HS-27A (cell line): ENCODE results near the gene SLC51A.
"Not testable (repeated sequence)": the region's sequence is repeated elsewhere in the genome, so short reads cannot be mapped to it uniquely, and the experiment has no call there.

Source experiments
- DNase-seq: peaks from one replicate; pipeline ENCODE4 v3.0.0-alpha.2; 2012; ENCODE audit warnings: low read depth, missing footprints

The SLC51A gene

DNA sequence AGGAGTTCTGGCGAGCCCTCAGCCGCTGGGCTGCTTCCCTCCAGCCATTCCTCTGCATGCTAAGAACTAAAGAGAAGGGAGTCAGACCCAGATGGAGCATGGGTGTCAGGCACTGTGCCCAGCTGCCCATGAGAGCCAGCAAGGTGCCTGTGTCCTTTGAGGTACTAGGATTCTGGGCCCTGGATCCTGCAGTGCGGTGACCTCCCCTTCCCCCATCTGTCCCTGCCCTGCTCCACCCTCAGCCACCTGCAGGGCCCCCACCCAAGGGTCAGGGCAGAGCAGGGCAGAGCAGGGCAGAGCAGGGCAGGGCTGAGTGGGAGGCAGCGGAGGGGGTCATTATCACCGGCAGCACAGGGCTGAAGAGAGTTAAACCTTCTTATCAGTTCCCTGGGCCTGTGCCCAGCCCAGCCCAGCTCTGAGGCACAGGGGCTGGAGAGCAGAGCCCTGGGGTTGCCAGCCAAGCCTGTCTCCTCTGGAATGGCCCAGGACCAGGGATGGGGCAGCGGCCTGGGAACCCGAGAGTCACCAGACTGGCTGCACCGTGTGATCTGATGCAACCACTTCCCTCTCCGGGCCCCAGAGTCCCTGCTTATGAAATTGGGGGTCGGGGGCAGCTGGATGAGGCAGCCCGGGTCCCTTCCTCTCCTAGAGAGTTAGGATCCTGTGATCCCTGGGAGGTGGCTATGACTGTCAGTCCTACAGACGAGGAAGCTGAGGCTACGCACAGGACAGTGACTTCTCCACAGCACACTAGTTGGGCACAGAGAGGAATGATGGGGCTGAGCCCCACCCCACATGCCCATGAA is 22.4 kb upstream of the SLC51A start:
- DNase-seq = no peak

DNA sequence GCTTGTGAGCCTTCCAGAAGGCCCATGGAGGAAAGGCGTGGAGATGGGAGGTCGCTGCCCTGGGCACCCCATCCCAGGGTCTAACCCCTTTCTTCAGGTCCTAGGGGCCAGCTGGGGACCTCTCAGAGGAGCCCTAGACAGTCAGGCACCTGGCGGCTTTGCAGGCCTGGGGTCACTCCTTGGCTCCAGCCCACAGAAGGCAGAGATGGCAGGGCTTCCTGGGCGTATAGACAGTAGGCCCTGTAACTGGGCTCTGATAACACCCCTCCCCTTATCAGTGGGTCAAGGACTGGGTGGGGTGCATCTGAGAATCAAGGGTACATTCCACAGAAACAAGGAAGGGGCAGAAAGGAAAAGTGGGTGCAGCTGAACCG is 21.8 kb upstream of the SLC51A start:
- DNase-seq = no peak

DNA sequence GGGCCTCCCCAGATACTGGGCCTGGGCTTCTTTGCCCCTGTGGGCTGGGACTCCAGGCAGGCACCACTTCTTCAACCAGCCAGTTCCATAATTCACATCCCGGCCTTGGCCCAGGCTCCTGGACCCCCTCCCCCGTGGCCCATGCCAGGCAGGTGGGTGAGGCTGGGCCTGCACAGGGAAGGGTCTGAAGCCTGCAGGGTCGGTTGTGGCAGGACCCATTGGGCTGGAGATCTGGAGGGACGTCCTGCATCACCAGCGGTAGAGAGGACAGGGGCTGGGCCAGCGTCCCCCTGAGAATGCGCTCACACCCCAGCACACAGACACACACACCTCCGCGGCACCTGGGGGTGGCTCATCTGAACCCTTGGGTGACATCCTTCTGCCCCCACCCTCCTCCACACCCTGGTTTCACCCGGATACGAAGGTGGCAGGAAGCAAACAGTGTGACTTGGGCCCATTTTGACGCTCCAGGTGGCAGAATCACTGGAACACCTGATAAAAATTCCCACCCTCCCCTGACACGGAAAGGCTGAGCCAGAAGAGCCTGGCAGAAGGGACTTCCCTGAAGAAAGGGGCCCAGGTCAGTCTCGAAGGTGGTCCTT is 20.6 kb upstream of the SLC51A start:
- DNase-seq = no peak

DNA sequence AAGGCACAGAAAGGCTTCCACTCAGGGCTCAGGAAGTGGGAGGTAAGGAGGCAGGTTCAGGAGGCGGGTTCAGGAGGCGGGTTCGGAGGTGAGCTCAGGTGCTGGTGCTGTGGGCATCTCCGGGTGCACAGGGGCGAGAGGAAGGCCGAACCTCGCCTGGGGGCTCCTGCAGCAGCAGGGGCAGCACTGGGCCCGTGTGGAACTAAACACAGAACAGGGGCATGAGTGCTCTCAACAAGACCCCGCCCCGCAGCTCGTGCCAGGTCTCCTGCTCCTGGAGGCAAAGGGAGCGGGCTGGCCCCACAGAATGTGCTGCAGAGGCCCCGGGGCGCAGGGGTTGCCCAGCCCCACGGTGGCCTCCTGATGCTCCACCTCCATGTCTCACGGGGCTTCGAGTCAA is 18.8 kb upstream of the SLC51A start:
- no peak for DNase-seq

DNA sequence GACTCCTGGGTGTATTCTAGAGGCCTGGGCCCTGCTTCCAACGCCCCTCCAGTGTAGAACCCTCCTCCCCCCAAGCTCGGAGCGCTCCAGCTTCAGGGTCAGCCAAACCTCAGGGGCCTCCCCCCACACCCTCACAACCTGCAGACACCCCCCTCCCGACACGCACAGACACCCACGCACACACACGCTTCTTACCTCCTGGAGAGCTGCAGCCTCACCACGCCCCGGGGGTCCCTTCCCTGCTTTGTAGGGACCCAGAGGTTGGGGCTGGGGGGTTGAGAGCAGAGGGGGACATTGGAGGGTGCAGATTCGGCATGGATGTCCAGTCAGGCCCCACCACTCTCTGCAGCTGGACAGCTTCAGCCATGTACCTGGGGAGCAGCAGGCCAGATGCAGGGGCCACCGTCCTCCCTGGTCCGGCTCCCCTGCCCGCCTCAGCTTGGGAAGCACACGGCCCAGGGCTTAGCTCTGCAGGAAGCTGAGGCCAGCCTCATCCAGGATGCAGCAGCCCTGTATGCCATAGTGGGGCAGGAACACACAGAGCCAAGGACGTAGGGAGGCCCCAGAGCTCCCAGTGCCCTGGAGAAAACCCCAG is 18.2 kb upstream of the SLC51A start:
- DNase-seq = no peak

DNA sequence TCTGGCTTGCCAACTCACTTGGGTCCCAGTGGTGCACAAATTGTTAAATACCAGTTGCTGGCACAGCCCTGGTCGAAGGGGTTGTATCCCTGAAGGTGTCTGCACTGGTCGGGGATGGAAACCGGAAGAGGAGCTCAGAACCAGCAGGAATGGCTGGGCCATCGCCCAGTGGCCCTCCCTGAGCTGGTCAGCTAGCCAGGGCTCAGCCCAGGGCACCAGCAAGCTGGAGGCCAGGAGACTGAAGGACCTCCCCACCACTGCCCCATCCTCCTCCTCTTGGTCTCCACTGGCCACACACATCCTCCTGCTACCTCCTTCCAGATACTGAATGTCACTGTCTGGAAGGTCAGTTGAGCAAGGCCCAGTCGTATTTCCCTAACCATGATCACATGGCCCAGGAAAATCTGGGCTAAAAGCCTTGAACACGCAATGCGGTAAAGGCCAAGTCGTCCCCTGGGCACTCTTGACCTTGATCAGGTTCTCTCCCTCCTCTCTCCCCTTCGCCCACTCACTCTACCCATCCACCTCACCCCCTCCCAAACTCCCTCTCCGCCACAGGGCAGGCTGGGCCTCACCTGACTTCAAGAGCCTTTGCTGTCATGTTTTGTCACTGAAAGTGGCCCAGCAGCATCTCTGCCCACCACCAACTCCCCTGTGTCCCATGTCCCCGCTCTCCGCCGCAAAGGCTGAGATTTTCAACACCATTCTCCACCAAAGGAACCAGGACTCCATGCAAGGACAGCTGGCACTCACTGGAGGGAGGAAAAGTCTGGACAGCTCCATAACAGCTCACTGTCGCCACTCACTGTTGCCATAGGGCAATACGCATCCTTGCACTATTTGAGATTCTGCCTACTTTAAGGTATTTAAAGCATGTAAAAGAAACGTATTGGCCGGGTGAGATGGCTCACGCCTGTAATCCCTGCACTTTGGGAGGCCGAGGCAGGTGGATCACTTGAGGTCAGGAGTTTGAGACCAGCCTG is 17.3 kb upstream of the SLC51A start:
- DNase-seq = no peak

DNA sequence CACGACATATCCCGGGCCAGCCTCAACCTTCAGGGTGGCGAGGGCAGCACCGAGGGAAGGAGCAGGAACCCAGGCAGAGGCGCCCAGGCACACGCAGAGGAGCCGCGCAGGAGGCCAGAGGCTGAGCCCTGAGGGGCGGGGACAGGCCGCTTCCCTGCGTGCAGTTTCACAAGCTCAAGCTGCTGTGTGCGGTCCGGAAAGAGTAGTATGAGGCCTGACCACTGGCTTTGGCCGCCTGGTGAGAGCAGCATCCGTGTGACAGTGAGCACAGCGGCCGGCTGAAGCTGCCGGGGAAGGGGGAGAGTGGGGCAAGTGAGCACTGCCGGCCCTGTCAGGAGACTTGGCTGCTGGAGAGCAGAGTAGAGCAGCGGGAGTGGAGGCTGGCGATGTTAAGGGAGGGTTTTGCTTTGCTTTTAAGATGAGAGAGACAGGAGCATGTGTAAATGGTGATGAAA is 13.8 kb upstream of the SLC51A start:
- DNase-seq = no peak

DNA sequence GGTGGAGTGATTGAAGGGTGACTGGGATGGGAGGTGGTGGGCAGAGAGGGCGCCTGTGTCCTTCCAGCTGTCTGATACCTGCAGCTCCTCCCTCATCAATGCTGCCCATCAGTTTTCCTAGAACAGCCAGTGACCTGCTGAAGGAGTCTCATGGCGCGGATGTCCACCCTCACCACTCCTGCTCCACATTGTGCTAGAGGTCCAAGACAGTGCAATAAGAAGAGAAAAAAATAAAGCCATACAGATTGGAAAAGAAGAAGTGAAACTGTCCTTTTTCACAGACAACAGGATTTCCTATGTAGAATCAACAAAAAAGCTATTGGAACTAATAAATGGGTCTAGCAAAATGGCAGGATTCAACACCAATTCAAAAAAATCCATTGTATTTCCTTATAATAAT is 12.5 kb upstream of the SLC51A start:
- DNase-seq = no peak

DNA sequence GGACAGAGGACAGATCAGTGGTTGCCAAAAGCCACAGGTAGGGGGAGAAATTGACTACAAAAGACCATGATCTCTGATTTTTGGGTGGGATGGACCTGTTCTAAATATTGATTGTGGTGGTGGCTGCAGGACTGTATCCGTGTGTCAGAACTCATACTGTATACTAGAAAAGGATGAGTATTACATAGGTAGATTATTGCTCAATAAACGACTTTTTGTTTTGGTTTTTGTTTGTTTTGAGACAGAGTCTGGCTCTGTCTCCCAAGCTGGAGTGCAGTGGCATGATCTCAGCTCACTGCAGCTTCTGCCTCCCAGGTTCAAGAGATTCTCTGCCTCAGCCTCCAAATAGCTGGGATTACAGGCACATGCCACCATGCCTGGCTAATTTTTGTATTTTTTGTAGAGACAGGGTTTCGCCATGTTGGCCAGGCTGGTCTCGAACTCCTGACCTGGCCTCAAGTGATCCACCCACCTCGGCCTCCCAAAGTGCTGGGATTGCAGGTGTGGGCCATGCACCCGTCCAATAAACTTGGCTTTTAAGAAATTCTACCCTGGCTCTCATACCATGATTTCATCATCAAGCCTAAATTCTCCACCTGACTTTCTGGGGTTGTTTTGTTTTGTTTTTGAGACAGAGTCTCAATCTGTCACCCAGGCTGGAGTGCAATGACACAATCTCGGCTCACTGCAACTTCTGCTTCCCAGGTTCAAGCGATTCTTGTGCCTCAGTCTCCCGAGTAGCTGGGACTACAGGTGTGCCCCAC is 10.7 kb upstream of the SLC51A start:
- not testable (repeated sequence) for DNase-seq

DNA sequence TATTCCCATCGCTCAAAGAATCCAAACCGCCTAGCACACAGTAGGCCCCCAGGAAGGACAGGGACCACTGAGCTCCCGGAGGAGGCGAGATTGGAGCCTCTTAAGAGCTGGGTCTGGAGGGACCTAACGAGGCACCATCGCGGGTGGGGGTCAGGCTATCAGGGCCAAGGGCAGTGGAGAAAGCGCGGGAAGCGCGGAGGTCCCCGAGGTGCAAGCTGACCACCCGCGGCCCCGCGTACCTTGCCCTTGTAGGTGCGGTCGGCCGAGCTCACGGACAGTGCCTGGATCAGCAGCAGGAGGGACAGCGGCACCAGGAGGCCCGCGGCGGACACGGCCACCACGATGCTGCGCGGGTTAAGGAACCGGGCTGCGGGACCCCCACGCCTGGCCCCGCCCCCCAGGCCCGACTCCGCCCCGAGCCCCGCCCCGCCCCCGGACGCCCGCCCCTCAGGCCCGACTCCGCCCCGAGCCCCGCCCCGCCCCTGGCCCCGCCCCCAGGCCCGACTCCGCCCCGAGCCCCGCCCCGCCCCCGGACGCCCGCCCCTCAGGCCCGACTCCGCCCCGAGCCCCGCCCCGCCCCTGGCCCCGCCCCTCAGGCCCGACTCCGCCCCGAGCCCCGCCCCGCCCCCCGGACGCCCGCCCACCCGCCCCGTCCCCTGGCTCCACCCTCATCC is 9.0 kb upstream of the SLC51A start:
- no peak for DNase-seq

DNA sequence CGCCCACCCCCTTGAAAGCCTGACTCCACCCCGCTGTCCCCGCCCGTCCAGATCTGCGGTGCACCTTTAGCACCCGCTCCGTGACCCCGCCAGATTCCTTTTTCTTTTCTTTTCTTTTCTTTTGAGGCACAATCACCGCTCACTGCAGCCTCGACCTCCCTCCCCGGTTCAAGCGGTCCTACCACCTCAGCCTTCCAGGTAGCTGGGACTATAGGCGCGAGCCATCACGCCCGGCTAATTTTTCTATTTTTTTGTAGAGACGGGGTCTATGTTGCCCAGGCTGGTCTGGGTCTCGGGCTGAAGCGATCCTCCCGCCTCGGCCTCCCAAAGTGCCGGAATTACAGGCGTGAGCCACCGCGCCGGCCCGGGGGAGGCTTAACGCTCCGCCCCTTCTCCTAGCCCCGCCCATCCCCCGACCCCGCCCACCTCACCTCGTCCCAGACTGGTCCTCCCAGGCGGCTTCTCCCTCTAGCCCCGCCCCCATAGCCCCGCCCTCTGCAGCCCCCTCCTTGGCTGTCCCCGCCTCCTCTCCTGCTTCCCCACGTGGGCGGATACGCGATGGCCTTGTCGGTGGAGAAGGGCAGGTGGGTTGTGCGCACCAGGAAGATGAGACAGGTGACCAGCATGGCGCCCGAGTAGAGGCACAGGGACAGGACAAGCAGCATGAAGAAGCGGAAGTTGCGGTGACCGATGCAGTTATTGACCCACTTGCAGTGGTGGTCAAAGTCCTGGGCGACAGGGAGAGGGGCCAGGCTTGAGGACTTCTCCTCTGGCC is 8.3 kb upstream of the SLC51A start:
- no peak for DNase-seq

DNA sequence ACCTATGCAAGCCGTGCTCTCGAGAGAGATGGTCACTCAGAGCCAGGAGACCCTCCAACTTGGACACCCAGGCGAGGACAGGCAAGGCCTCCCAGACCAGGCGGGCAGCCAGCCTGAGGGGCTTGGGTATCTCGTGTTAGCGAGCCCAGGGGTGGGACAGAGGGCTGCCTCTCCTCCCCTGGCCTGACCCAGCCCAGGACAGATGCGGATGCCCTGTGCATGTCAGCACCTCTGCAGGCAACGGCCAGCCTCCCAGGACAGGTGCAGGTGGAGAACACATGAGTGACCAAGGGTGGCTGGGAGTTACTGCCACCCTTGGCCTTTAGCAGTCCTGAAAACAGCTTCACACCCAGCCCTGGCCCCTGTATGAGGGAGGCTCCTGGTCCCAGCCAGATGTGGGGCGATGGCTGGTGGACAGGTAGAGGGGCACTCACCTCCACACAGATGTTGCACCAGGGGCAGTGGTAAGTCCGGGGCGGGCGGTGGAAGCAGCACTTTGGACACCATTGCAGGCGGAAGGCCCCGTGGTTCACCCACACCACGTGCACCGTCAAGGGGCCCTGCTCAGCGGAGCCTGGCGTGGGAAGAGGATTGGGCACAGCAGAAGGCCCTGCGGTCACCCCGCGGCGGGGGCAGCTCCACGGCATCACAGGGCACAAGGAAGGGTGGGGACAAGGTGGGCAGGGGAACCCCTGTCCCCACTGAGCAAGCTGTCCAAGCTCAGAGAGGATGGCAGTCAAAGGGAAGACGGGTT is 7.2 kb upstream of the SLC51A start:
- no peak for DNase-seq

DNA sequence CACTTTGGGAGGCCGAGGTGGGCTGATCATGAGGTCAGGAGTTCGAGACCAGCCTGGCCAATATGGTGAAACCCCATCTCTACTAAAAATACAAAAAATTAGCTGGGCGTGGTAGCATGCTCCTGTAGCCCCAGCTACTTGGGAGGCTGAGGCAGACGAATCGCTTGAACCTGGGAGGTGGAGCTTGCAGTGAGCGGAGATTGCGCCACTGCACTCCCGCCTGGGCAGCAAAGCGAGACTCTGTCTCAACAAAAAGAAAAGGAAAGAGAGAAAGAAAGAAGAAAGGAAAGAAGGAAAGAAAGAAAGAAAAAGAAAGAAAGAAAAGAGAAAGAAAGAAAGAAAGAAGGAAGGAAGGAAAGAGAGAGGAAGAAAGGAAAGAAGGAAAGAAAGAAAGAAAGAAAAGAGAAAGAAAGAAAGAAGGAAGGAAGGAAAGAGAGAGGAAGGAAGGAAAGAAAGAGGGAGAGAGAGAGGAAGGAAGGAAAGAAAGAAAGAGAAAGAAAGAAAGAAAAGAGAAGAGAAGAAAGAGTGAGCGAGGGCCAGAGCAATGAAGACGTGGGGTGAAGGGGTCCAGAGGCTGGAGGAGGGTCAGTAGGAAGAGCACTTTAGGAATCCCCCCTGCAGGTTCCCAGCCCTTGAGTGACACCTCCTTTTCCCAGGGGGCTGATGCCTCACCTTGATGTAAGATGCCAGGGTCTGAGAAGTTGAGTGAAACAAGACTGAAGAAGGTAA is 6.2 kb upstream of the SLC51A start:
- not testable (repeated sequence) for DNase-seq

DNA sequence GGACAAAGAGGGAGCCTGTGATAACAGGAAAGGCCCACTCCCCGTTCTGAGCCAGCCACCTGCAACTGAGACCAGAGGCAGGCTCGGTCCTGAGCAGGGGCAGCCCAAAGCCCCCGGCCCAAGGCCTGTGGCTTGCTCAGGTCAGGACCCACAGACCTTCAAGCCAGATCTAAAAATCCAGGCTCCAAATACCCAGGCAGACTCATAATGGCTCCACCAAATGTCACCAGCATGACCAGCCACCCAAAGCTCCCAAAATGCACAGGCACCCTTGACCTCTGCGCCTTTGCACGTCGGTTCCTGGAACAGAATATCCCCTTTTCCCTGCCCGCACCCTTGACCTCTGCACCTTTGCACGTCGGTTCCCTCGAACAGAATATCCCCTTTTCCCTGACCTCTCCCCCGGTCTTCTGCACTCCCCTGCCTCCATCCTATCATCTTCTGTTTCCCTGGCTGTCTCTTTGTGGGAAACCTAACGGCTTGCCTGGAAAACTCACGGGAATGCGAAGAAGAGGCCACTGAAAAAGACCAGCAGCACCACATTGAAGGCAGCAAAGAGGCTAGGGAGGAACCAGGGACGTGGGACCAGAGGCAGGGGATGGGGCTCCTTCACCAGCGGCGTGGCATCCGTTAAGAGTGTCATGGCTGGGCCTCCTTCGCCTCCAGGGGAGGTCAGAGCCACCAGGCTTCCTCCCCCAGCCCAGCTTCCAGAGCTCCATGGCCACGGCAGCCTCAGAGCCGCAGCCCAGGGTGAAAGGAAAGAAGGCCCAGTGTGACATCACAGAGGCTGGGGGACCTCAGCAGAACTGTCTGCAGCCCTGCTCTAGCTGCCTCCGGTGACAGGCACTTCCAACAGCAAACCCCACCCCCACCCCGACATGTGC is 5.4 kb upstream of the SLC51A start, which contains the start of gene ZDHHC19:
ZDHHC19 (minus strand) TSS at position 728 of the 884 bp plus-strand sequence; CDS start at position 643, 85 bp downstream.
- DNase-seq = no peak

DNA sequence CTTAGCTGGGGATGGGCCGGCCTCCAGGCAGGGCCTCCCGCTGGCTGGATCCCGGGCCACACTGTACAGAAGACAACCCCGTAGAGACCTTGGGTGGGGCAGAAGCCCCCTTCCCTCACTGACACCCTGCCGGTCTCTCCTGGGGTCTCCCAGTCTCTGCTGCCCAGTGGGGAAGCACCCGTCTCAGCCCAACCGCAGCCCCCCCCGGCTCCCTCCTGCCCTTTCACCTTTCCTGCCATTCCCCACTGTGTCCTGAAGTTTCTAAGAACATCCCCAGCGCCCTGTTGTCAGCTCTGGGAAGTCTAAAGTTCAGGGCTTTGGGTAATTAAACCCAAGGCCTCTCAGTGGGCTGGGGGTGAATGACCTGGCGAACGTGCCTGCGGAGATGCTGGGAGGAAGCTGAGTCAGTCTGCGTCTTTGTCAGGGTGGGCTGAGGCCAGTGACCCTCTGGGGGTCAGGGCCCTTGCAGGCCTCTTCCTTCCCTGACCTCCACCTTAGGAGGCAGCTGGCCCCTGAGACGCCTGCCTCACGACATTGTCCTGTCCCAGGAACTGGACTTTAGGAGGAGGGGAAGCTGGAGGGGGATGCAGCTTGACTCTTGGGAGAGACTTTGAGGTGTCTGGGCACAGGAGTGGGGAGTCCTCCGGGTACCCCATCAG is 1.4 kb upstream of the SLC51A start:
- DNase-seq = no peak

DNA sequence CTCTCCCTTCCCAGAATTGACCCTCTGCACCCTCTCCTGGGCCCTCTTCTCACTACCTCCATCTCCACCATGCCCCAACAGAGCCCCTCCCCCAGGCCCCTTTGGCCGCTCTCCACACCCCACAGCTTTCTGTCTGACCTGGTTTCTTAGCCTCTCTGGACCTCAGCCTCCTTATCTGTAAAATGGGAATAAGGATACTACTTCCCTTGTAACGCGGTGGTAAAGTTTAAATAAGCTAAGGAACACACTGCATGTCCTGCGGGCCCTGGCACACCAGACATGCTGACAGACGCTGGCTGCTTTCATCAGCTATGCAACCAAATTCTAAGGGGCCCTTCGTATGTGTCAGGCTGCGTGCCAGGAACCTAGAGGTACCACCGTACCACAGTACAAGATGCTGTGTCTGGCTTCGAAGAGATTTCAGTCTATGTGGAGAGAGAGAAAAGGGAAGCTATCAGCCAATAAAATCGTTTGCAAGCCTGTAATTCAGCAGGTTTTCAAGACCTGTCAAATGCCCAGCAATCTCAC is 777 bp upstream of the SLC51A start:
- DNase-seq = no peak
